ENCODE measurements around the gene DIS3L2.

- TF ChIP-seq CTCF (IDR thresholded peaks at IDR 0.05) = no peak
- TF ChIP-seq POLR2A (IDR thresholded peaks at IDR 0.05; ENCODE audit: low read depth) = no peak
- TF ChIP-seq EP300 (IDR thresholded peaks at IDR 0.05) = no peak
Observed at GRCh38 chr2:232385660-232386489, 424.4 kb downstream of the DIS3L2 start.

Measured in esophagus muscularis mucosa (tissue), 4 donors.